Measurements from ENCODE around the gene SUMO3.

SUMO3 gene

GRCh38 chr21:44799646-44800045 is 18.2 kb downstream of the SUMO3 start:
- Histone ChIP-seq H3K79me2 (ENCODE audit: insufficient read depth, low read length) (peaks cover 66% of the 10 kb centered on the region), H3K27me3 (ENCODE audit: insufficient read depth, low read length) (no peaks in the 10 kb centered on the region), H3K9ac (ENCODE audit: low read length) (peak overlapping the region; percentile 90; the same call in 1 of the 2 replicates), H3F3A (ENCODE audit: insufficient read depth, low read length) (no peaks in the 10 kb centered on the region), H3K4me1 (ENCODE audit: insufficient read depth, low read length, severe bottlenecking) (peaks cover 30% of the 10 kb centered on the region), H3K27ac (ENCODE audit: low read depth, low read length, poor library complexity, severe bottlenecking) (no peak overlapping the region), H3K4me2 (ENCODE audit: low read length) (peak overlapping the region; percentile 86), H3K4me3 (ENCODE audit: low read depth, low read length, poor library complexity, severe bottlenecking) (peak overlapping the region; percentile 85), H2AFZ (ENCODE audit: low read length) (no peak overlapping the region), H3K36me3 (ENCODE audit: insufficient read depth, low read length) (peaks cover 54% of the 10 kb centered on the region), H3K9me2 (ENCODE audit: low read depth, low read length) (no peaks in the 10 kb centered on the region), H4K20me1 (ENCODE audit: insufficient read depth, low read length) (no peaks in the 10 kb centered on the region), H3K9me3 (ENCODE audit: low read length) (no peaks in the 10 kb centered on the region)
- TF ChIP-seq CTCF (IDR thresholded peaks at IDR 0.05; ENCODE audit: low read length): no peak
- TF ChIP-seq EZH2 (IDR thresholded peaks at IDR 0.05; ENCODE audit: borderline replicate concordance, low read length): no peak

GRCh38 chr21:44797775-44798174 is 20.1 kb downstream of the SUMO3 start:
- Histone ChIP-seq H3K9ac (ENCODE audit: low read length) (no peak overlapping the region), H3F3A (ENCODE audit: insufficient read depth, low read length) (no peaks in the 10 kb centered on the region), H3K4me1 (ENCODE audit: insufficient read depth, low read length, severe bottlenecking) (peaks cover 30% of the 10 kb centered on the region), H3K4me3 (ENCODE audit: low read depth, low read length, poor library complexity, severe bottlenecking) (no peak overlapping the region), H3K27ac (ENCODE audit: low read depth, low read length, poor library complexity, severe bottlenecking) (no peak overlapping the region), H3K79me2 (ENCODE audit: insufficient read depth, low read length) (peaks cover 85% of the 10 kb centered on the region), H3K9me3 (ENCODE audit: low read length) (no peaks in the 10 kb centered on the region), H3K4me2 (ENCODE audit: low read length) (no peak overlapping the region), H3K9me2 (ENCODE audit: low read depth, low read length) (no peaks in the 10 kb centered on the region), H3K36me3 (ENCODE audit: insufficient read depth, low read length) (peaks cover 40% of the 10 kb centered on the region), H4K20me1 (ENCODE audit: insufficient read depth, low read length) (no peaks in the 10 kb centered on the region), H3K27me3 (ENCODE audit: insufficient read depth, low read length) (no peaks in the 10 kb centered on the region), H2AFZ (ENCODE audit: low read length) (no peak overlapping the region)
- TF ChIP-seq CTCF (IDR thresholded peaks at IDR 0.05; ENCODE audit: low read length) (no peak), EZH2 (IDR thresholded peaks at IDR 0.05; ENCODE audit: borderline replicate concordance, low read length) (no peak)

- Histone ChIP-seq H3K9ac (ENCODE audit: low read length) (no peak overlapping the region), H3F3A (ENCODE audit: insufficient read depth, low read length) (no peaks in the 10 kb centered on the region), H3K36me3 (ENCODE audit: insufficient read depth, low read length) (peaks cover 62% of the 10 kb centered on the region), H4K20me1 (ENCODE audit: insufficient read depth, low read length) (no peaks in the 10 kb centered on the region), H3K27me3 (ENCODE audit: insufficient read depth, low read length) (no peaks in the 10 kb centered on the region), H3K27ac (ENCODE audit: low read depth, low read length, poor library complexity, severe bottlenecking) (no peak overlapping the region), H3K79me2 (ENCODE audit: insufficient read depth, low read length) (peaks cover 98% of the 10 kb centered on the region), H3K4me1 (ENCODE audit: insufficient read depth, low read length, severe bottlenecking) (peaks cover 35% of the 10 kb centered on the region), H3K4me3 (ENCODE audit: low read depth, low read length, poor library complexity, severe bottlenecking) (no peak overlapping the region), H2AFZ (ENCODE audit: low read length) (no peak overlapping the region), H3K9me3 (ENCODE audit: low read length) (no peaks in the 10 kb centered on the region), H3K4me2 (ENCODE audit: low read length) (no peak overlapping the region), H3K9me2 (ENCODE audit: low read depth, low read length) (no peaks in the 10 kb centered on the region)
- no peak for TF ChIP-seq CTCF (IDR thresholded peaks at IDR 0.05; ENCODE audit: low read length)
Measured at GRCh38 chr21:44795342-44795741, 22.5 kb downstream of the SUMO3 start.

All from OCI-LY1 (cell line).